Measurements from ENCODE around the gene RALGAPA2. TPM values are rescaled to one million over a fixed set of nuclear protein-coding genes. Genes with fewer than 3 reads are reported as not detected.

The RALGAPA2 gene
- total and polyA plus RNA-seq, 10 donors: 1.2 to 55.2 (median 29.4) TPM

- WGBS, 5 donors: 94 to 99% (median 98%) methylated on average over 4 of the region's 4 CpGs
- H3K4me1 ChIP-seq: peaks cover 6 to 41% (median 19%) of the 10 kb centered on the region in 6 donors
- peaks cover 0 to 22% (median 6%) of the 10 kb centered on the region in 6 donors for H3K36me3 ChIP-seq
- intact Hi-C loops (cut with DNase I; ENCODE audit: low total_unique reads): no loop called here
- H3K4me3 ChIP-seq: no peak overlapping the region
- DNase-seq: no peak
- TF ChIP-seq POLR2A (IDR thresholded peaks at IDR 0.05) (no peak), CTCF (IDR thresholded peaks at IDR 0.05 in 8 of 11, conservative IDR thresholded peaks at IDR 0.05 in 3 of 11) (no peak)
- no peaks in the 10 kb centered on the region for H3K9me3 ChIP-seq
- no peak overlapping the region for H3K27ac ChIP-seq
- H3K27me3 ChIP-seq (replicated peaks in 1 of 7): no peaks in the 10 kb centered on the region
These were observed 258.1 kb downstream of the RALGAPA2 start for GRCh38 chr20:20454367-20454766.

- H3K27ac ChIP-seq: peak overlapping the region in 3 of 8 donors; percentile 12 to 24 (median 19)
- H3K4me3 ChIP-seq: peak overlapping the region in 3 of 8 donors; percentile 6 to 53 (median 21)
- intact Hi-C loops (cut with DNase I; ENCODE audit: low total_unique reads): no loop called here
- TF ChIP-seq POLR2AphosphoS5 (IDR thresholded peaks at IDR 0.05): peak; percentile 55 to 72 (median 69)
- TF ChIP-seq CTCF (IDR thresholded peaks at IDR 0.05 in 8 of 11, conservative IDR thresholded peaks at IDR 0.05 in 3 of 11): peak in 1 of 11 experiments; percentile 11
- TF ChIP-seq POLR2A (IDR thresholded peaks at IDR 0.05): no peak
- WGBS, 5 donors: 0 to 4% (median 4%) methylated on average over 19 of the region's 19 CpGs
- H3K9me3 ChIP-seq: no peaks in the 10 kb centered on the region
- H3K27me3 ChIP-seq (replicated peaks in 1 of 7): no peaks in the 10 kb centered on the region
- peaks cover 0 to 17% (median 0%) of the 10 kb centered on the region in 6 donors for H3K36me3 ChIP-seq
- H3K4me1 ChIP-seq: peaks cover 6 to 41% (median 19%) of the 10 kb centered on the region in 6 donors
- DNase-seq: peak; percentile 91
These were observed 260.2 kb downstream of the RALGAPA2 start for GRCh38 chr20:20452254-20452676.

GRCh38 chr20:20450521-20450920 lies 261.9 kb downstream of the RALGAPA2 start:
- no peak overlapping the region for H3K4me3 ChIP-seq
- no peaks in the 10 kb centered on the region for H3K9me3 ChIP-seq
- WGBS, 5 donors: 71 to 89% (median 79%) methylated on average over 5 of the region's 5 CpGs
- peaks cover 0 to 19% (median 0%) of the 10 kb centered on the region in 6 donors for H3K36me3 ChIP-seq
- TF ChIP-seq POLR2A (IDR thresholded peaks at IDR 0.05) (no peak), POLR2AphosphoS5 (IDR thresholded peaks at IDR 0.05) (no peak), CTCF (IDR thresholded peaks at IDR 0.05 in 8 of 11, conservative IDR thresholded peaks at IDR 0.05 in 3 of 11) (no peak)
- H3K4me1 ChIP-seq: peaks cover 6 to 40% (median 21%) of the 10 kb centered on the region in 6 donors
- intact Hi-C loops (cut with DNase I; ENCODE audit: low total_unique reads): no loop called here
- no peak overlapping the region for H3K27ac ChIP-seq
- H3K27me3 ChIP-seq (replicated peaks in 1 of 7): no peaks in the 10 kb centered on the region
- DNase-seq: no peak

- no peaks in the 10 kb centered on the region for H3K9me3 ChIP-seq
- H3K27ac ChIP-seq: no peak overlapping the region
- peaks cover 0 to 9% (median 0%) of the 10 kb centered on the region in 6 donors for H3K36me3 ChIP-seq
- TF ChIP-seq CTCF (IDR thresholded peaks at IDR 0.05 in 8 of 11, conservative IDR thresholded peaks at IDR 0.05 in 3 of 11): no peak
- no peak for TF ChIP-seq POLR2A (IDR thresholded peaks at IDR 0.05)
- no peak for TF ChIP-seq POLR2AphosphoS5 (IDR thresholded peaks at IDR 0.05)
- no peaks in the 10 kb centered on the region for H3K27me3 ChIP-seq (replicated peaks in 1 of 7)
- peaks cover 6 to 37% (median 21%) of the 10 kb centered on the region in 6 donors for H3K4me1 ChIP-seq
- no peak overlapping the region for H3K4me3 ChIP-seq
- 94 to 97% (median 97%) methylated on average over 6 of the region's 6 CpGs for WGBS, 5 donors
- intact Hi-C loops (cut with DNase I; ENCODE audit: low total_unique reads): no loop called here
- DNase-seq: no peak
These were observed 263.6 kb downstream of the RALGAPA2 start for GRCh38 chr20:20448881-20449280.

Measured in spleen (tissue), 11 donors.